Colonic mucosa (tissue), 4 donors: Measurements from ENCODE around the gene MRGPRX3. TPM values are rescaled to one million over a fixed set of nuclear protein-coding genes. Genes with fewer than 3 reads are reported as not detected.
"Not testable (repeated sequence)": the region's sequence is repeated elsewhere in the genome, so short reads cannot be mapped to it uniquely, and the experiment has no call there.

Source experiments
- DNase-seq: peaks from one replicate; pipeline ENCODE4 v3.0.0-alpha.2; 2020
- H3K27ac ChIP-seq: fragments of 200-600 bp; one replicate; pipeline ENCODE4 v1.8.0; 2021
- H3K27me3 ChIP-seq: fragments of 200-600 bp; one replicate; pipeline ENCODE4 v1.8.0; 2021
- H3K36me3 ChIP-seq: fragments of 200-600 bp; one replicate; pipeline ENCODE4 v1.8.0; 2021
- H3K4me1 ChIP-seq: fragments of 200-600 bp; one replicate; pipeline ENCODE4 v1.8.0; 2021; ENCODE audit warnings: mild to moderate bottlenecking
- H3K4me3 ChIP-seq: fragments of 200-600 bp; one replicate; pipeline ENCODE4 v1.8.0; 2021
- H3K9ac ChIP-seq, 2 donors: one replicate each; pipeline ENCODE4 v1.7.0; 2013; ENCODE audit warnings: control low read depth in 2 of 2, low read depth in 2 of 2, low read length in 2 of 2
- H3K9me3 ChIP-seq: fragments of 200-600 bp; one replicate; pipeline ENCODE4 v1.8.0; 2021
- intact Hi-C: fragments of 100-400 bp; cut with DNase I; formaldehyde crosslinking; loops from one replicate; pipeline ENCODE4 v1.14.1; 2022
- total RNA-seq, 2 donors: library from RNA; stranded (reverse); fragmentation: NEBNext Ultra II Directional in 1 of 2; extraction: Animal tissue kit (Norgen Biotek cat#: 25700) in 1 of 2; gene quantifications; one replicate each; pipeline ENCODE4 v1.2.1, GENCODE V29; 2021
- TF ChIP-seq, protein P1 (sequence below): fragments of 200-600 bp; IDR thresholded peaks from one replicate; pipeline ENCODE4 v1.8.0; 2022; ENCODE audit warnings: antibody characterized with exemption, mild to moderate bottlenecking
- donor health status: healthy.
- donor health status: DM: no; HTN: no; CAD: no.
- donor health status: DM: no; HTN: no; CAD: no.

MRGPRX3 gene
- total RNA-seq, 2 donors from 2014 or later, result not detected

DNA sequence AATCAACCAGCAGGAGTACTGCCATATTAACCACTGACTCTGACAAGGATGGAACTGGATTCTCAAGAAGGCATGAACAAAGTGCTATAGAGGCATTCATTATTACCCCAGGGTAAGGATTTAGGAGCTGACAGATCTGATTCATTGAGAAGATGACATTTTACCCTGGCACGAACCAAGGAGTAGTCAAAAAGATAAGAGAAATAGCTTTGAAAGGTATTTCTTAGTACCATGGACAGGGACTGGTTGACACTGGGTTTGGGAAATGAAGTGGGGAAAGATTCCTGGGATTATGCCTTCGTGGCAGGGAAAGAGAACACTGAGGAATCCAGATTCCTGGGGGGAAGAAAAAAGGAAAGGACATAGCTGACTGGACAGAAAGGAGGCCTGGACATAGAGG is 21.4 kb upstream of the MRGPRX3 start:
- intact Hi-C loops, result loop anchor here (10.0 kb wide), 1 partner anchor 624 kb away; no protein-coding TSS in a partner anchor
- H3K27me3 ChIP-seq, result no peaks in the 10 kb centered on the region
- no peaks in the 10 kb centered on the region for H3K4me1 ChIP-seq
- no peak overlapping the region for H3K4me3 ChIP-seq
- H3K9ac ChIP-seq, result no peak overlapping the region
- TF ChIP-seq, protein P1, sequence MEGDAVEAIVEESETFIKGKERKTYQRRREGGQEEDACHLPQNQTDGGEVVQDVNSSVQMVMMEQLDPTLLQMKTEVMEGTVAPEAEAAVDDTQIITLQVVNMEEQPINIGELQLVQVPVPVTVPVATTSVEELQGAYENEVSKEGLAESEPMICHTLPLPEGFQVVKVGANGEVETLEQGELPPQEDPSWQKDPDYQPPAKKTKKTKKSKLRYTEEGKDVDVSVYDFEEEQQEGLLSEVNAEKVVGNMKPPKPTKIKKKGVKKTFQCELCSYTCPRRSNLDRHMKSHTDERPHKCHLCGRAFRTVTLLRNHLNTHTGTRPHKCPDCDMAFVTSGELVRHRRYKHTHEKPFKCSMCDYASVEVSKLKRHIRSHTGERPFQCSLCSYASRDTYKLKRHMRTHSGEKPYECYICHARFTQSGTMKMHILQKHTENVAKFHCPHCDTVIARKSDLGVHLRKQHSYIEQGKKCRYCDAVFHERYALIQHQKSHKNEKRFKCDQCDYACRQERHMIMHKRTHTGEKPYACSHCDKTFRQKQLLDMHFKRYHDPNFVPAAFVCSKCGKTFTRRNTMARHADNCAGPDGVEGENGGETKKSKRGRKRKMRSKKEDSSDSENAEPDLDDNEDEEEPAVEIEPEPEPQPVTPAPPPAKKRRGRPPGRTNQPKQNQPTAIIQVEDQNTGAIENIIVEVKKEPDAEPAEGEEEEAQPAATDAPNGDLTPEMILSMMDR, result no peak
- no peaks in the 10 kb centered on the region for H3K36me3 ChIP-seq
- H3K9me3 ChIP-seq, result no peaks in the 10 kb centered on the region
- H3K27ac ChIP-seq, result no peak overlapping the region
- no peak for DNase-seq

DNA sequence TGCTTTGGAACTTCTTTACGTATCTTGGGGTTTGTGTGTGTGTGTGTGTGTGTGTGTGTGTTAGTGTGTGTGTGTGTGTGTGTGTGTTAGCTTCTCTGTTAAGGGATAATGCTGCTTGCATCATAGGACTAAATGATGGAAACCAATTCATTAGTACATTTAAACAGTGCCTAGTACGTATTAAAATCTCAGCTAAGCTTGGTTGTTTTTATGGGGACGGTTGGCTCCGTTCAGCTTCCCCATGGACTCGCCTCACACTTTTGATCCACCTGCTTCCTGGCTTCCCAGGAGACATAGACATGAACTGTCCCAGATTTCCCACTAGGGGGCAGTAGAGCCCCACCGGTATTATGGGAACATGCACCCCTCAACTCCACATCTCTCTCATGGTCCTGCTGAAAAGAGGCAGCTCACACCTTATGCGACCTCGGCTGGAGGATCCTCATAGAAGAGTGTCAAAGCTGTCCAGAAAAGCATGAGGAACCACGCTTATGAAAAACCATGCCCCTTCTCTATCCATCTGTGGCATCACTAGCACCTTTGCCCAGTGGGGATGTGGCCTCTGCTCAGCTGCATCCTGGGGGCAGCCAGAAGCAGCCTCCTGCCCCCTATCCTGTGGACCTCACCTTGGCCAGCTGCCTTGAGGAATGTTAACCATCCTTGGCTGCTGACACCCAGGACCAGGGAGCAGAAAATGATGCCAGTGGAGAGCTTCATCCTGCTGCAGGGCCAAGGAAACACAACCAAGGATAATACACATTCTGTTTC is 16.8 kb upstream of the MRGPRX3 start:
- H3K9me3 ChIP-seq, result no peaks in the 10 kb centered on the region
- H3K4me3 ChIP-seq, result no peak overlapping the region
- peak; percentile 68 for DNase-seq
- H3K27ac ChIP-seq, result no peak overlapping the region
- no peak overlapping the region for H3K9ac ChIP-seq
- H3K27me3 ChIP-seq, result no peaks in the 10 kb centered on the region
- TF ChIP-seq, protein P1, result peak; percentile 87
- no peaks in the 10 kb centered on the region for H3K4me1 ChIP-seq
- no peaks in the 10 kb centered on the region for H3K36me3 ChIP-seq
- intact Hi-C loops, result loop anchor here (10.0 kb wide), 1 partner anchor 619 kb away; no protein-coding TSS in a partner anchor

DNA sequence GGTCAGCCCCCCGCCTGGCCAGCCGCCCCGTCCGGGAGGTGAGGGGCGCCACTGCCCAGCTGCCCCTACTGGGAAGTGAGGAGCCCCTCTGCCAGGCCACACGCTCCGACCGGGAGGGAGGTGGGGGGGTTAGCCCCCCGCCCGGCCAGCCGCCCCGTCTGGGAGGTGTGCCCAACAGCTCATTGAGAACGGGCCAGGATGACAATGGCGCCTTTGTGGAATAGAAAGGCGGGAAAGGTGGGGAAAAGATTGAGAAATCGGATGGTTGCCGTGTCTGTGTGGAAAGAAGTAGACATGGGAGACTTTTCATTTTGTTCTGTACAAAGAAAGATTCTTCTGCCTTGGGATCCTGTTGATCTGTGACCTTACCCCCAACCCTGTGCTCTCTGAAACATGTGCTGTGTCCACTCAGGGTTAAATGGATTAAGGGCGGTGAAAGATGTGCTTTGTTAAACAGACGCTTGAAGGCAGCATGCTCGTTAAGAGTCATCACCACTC is 11.0 kb upstream of the MRGPRX3 start:
- H3K27ac ChIP-seq, H3K4me3 ChIP-seq, H3K9ac ChIP-seq, H3K27me3 ChIP-seq, H3K4me1 ChIP-seq, intact Hi-C loops, DNase-seq, H3K36me3 ChIP-seq, H3K9me3 ChIP-seq: not testable (repeated sequence)

DNA sequence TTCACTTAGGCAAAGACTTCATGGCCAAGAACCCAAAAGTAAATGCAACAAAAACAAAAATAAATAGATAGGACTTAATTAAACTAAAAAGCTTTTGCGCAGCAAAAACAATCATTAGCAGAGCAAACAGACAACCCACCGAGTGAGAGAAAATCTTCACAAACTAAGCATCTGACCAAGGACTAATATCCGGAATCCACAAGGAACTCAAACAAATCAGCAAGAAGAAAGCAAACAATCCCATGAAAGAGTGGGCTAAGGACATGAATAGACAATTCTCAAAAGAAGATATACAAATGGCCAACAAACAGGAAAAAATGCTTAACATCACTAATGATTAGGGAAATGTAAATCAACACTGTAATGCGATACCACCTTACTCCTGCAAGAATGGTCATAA is 1.3 kb upstream of the MRGPRX3 start:
- DNase-seq, H3K9me3 ChIP-seq, H3K9ac ChIP-seq, H3K36me3 ChIP-seq, H3K4me3 ChIP-seq, intact Hi-C loops, H3K27ac ChIP-seq, H3K4me1 ChIP-seq, H3K27me3 ChIP-seq: not testable (repeated sequence)

DNA sequence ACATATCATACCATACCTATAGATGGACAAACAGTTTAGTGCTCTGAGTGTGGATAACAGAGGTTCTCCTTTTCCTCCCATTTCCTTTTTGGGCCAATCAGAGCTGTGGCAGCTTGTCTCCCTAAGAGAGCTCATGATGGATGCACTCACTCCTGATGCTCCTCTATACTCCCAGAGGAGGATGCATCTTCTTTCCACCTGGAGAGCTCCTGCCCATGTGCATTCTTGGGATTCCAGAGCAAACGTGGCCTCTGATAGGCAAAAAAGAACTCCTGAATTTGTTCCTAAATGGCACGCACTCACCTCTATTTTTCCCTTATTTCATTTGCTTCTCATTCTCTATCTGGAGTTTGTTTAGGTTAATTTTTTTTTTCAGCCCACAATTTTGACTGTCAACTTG is 2.9 kb downstream of the MRGPRX3 start:
- Histone ChIP-seq H3K36me3 (no peaks in the 10 kb centered on the region), H3K27ac (no peak overlapping the region), H3K9ac (no peak overlapping the region), H3K4me3 (no peak overlapping the region), H3K27me3 (no peaks in the 10 kb centered on the region), H3K4me1 (no peaks in the 10 kb centered on the region), H3K9me3 (no peaks in the 10 kb centered on the region)
- no peak for DNase-seq
- TF ChIP-seq, protein P1, result no peak
- intact Hi-C loops, result no loop called here

DNA sequence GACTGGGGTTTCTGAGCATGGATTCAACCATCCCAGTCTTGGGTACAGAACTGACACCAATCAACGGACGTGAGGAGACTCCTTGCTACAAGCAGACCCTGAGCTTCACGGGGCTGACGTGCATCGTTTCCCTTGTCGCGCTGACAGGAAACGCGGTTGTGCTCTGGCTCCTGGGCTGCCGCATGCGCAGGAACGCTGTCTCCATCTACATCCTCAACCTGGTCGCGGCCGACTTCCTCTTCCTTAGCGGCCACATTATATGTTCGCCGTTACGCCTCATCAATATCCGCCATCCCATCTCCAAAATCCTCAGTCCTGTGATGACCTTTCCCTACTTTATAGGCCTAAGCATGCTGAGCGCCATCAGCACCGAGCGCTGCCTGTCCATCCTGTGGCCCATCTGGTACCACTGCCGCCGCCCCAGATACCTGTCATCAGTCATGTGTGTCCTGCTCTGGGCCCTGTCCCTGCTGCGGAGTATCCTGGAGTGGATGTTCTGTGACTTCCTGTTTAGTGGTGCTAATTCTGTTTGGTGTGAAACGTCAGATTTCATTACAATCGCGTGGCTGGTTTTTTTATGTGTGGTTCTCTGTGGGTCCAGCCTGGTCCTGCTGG is 4.9 kb downstream of the MRGPRX3 start:
- Histone ChIP-seq H3K9me3 (no peaks in the 10 kb centered on the region), H3K9ac (no peak overlapping the region), H3K27ac (no peak overlapping the region), H3K4me1 (no peaks in the 10 kb centered on the region), H3K4me3 (no peak overlapping the region), H3K27me3 (no peaks in the 10 kb centered on the region), H3K36me3 (no peaks in the 10 kb centered on the region)
- intact Hi-C loops, result no loop called here
- TF ChIP-seq, protein P1, result no peak
- no peak for DNase-seq
